Measurements from ENCODE around the gene GNPNAT1.

- no peak for TF ChIP-seq CTCF (IDR thresholded peaks at IDR 0.05; ENCODE audit: insufficient read depth, low read depth, low read length)
- no peak for TF ChIP-seq EZH2 (IDR thresholded peaks at IDR 0.05; ENCODE audit: insufficient read depth, low read length)
Measured at GRCh38 chr14:52801014-52801712, 9.8 kb upstream of the GNPNAT1 start.
